Activated CD4-positive, CD25-positive, alpha-beta regulatory T cell (primary cell): ENCODE results near the gene WWOX.

Experiments
- DNase-seq, 4 experiments: peaks; one replicate each; lab custom pipeline; 2025; lab: John Stamatoyannopoulos, UW

Gene WWOX

GRCh38 chr16:79100447-79100846, 1001.0 kb downstream of the WWOX start:
- no peak for DNase-seq

- DNase-seq, result no peak
Measured at GRCh38 chr16:79101491-79101890, 1002.0 kb downstream of the WWOX start.

GRCh38 chr16:79104567-79104966, 1005.1 kb downstream of the WWOX start:
- no peak for DNase-seq

GRCh38 chr16:79107301-79107700, 1007.8 kb downstream of the WWOX start:
- no peak for DNase-seq

GRCh38 chr16:79109771-79110170, 1010.3 kb downstream of the WWOX start:
- no peak for DNase-seq

- DNase-seq, result no peak
Measured at GRCh38 chr16:79110242-79110641, 1010.8 kb downstream of the WWOX start.

GRCh38 chr16:79110953-79111352, 1011.5 kb downstream of the WWOX start:
- no peak for DNase-seq

GRCh38 chr16:79112462-79112861, 1013.0 kb downstream of the WWOX start:
- no peak for DNase-seq

- DNase-seq, result no peak
Measured at GRCh38 chr16:79113826-79114225, 1014.4 kb downstream of the WWOX start.

GRCh38 chr16:79114759-79115158, 1015.3 kb downstream of the WWOX start:
- DNase-seq, result no peak

- no peak for DNase-seq
Measured at GRCh38 chr16:79121906-79122305, 1022.5 kb downstream of the WWOX start.

GRCh38 chr16:79122343-79122742, 1022.9 kb downstream of the WWOX start:
- no peak for DNase-seq

GRCh38 chr16:79124016-79124756, 1024.7 kb downstream of the WWOX start:
- no peak for DNase-seq

- DNase-seq, result no peak
Measured at GRCh38 chr16:79127766-79128165, 1028.3 kb downstream of the WWOX start.

GRCh38 chr16:79128706-79129105, 1029.3 kb downstream of the WWOX start:
- DNase-seq, result no peak

GRCh38 chr16:79130616-79131015, 1031.2 kb downstream of the WWOX start:
- DNase-seq, result no peak

GRCh38 chr16:79131321-79132075, 1032.0 kb downstream of the WWOX start:
- DNase-seq, result no peak

GRCh38 chr16:79132701-79133100, 1033.2 kb downstream of the WWOX start:
- no peak for DNase-seq

GRCh38 chr16:79134300-79134699, 1034.8 kb downstream of the WWOX start:
- DNase-seq, result no peak

GRCh38 chr16:79136955-79137354, 1037.5 kb downstream of the WWOX start:
- no peak for DNase-seq

- DNase-seq, result no peak
Measured at GRCh38 chr16:79137426-79137939, 1038.0 kb downstream of the WWOX start.

GRCh38 chr16:79139799-79140198, 1040.3 kb downstream of the WWOX start:
- no peak for DNase-seq

- no peak for DNase-seq
Measured at GRCh38 chr16:79143026-79143425, 1043.6 kb downstream of the WWOX start.
